Fibroblast of lung (primary cell): Measurements from ENCODE around the gene TAS1R2. TPM values are rescaled to one million over a fixed set of nuclear protein-coding genes. Genes with fewer than 3 reads are reported as not detected.

Experiments used
- DNase-seq, 2 donors: peaks; one replicate each; pipeline versions ENCODE4 v3.0.0 to v3.0.0-alpha.2; 2010; ENCODE audit warnings: low read depth in 2 of 2
- H2AFZ ChIP-seq: 2 replicates; pipeline ENCODE4 v1.5.1; 2012; ENCODE audit warnings: low read length, control low read depth, inconsistent platforms
- H3K27ac ChIP-seq: 2 replicates; pipeline ENCODE4 v1.5.1; 2011; ENCODE audit warnings: low read length, control low read depth; ENCODE audit not compliant: insufficient read depth
- H3K27me3 ChIP-seq: 2 replicates; pipeline ENCODE4 v1.5.1; 2011; ENCODE audit warnings: mild to moderate bottlenecking, low read length; ENCODE audit not compliant: control insufficient read depth, insufficient read depth
- H3K36me3 ChIP-seq: 2 replicates; pipeline ENCODE4 v1.5.1; 2011; ENCODE audit warnings: low read length; ENCODE audit not compliant: control insufficient read depth, insufficient read depth
- H3K4me1 ChIP-seq: 2 replicates; pipeline ENCODE4 v1.5.1; 2011; ENCODE audit warnings: low read length; ENCODE audit not compliant: control insufficient read depth, insufficient read depth; ENCODE audit errors: extremely low read depth
- H3K4me2 ChIP-seq: 2 replicates; pipeline ENCODE4 v1.5.1; 2011; ENCODE audit warnings: low read length, control low read depth; ENCODE audit not compliant: insufficient read depth; ENCODE audit errors: extremely low read depth
- H3K4me3 ChIP-seq, 4 experiments: fragments of 200-600 bp in 1 of 4; sonication (generic) in 1 of 4; replicated peaks in 1 of 4; 2 replicates each; pipeline ENCODE4 v1.5.1; 2011 to 2016; ENCODE audit warnings: low read length in 4 of 4, low read depth in 3 of 4, mild to moderate bottlenecking in 3 of 4, control low read depth in 2 of 4, inconsistent platforms in 1 of 4, mixed read lengths in 1 of 4; ENCODE audit not compliant: insufficient read depth in 1 of 4; ENCODE audit errors: control extremely low read depth in 1 of 4
- H3K79me2 ChIP-seq: 2 replicates; pipeline ENCODE4 v1.5.1; 2012; ENCODE audit warnings: mild to moderate bottlenecking, low read length, inconsistent platforms; ENCODE audit not compliant: control insufficient read depth, insufficient read depth
- H3K9ac ChIP-seq: 2 replicates; pipeline ENCODE4 v1.5.1; 2011; ENCODE audit warnings: mild to moderate bottlenecking, low read length, control low read depth; ENCODE audit not compliant: insufficient read depth
- H3K9me3 ChIP-seq: 2 replicates; pipeline ENCODE4 v1.5.1; 2012; ENCODE audit warnings: low read depth, low read length; ENCODE audit not compliant: control insufficient read depth, insufficient read depth
- H4K20me1 ChIP-seq: 2 replicates; pipeline ENCODE4 v1.5.1; 2011; ENCODE audit warnings: low read length; ENCODE audit not compliant: control insufficient read depth, insufficient read depth; ENCODE audit errors: extremely low read depth
- EZH2 ChIP-seq: IDR thresholded peaks from 2 replicates; pipeline ENCODE4 v1.5.1; 2012; ENCODE audit warnings: low read length, control low read depth, mild to moderate bottlenecking; ENCODE audit errors: missing control alignments
- polyA plus RNA-seq, 2 donors: library from polyadenylated mRNA; depleted of rRNA in 1 of 2; stranded (reverse) in 1 of 2; unstranded in 1 of 2; fragments of >200 nt; gene quantifications; 2 replicates each; pipeline ENCODE4 v1.2.1, GENCODE V29; 2011 to 2012; ENCODE audit warnings: missing spikeins in 1 of 2
- total RNA-seq: library from RNA; depleted of rRNA; stranded (reverse); fragments of >200 nt; gene quantifications from 2 replicates; pipeline ENCODE4 v1.2.1, GENCODE V29; 2014
- TF ChIP-seq, protein P1 (sequence below), 2 donors: IDR thresholded peaks in 1 of 2; conservative IDR thresholded peaks in 1 of 2; 1 replicate in 1 of 2; 2 replicates in 1 of 2; pipeline ENCODE4 v1.5.1; 2011 to 2012; ENCODE audit warnings: low read length in 2 of 2, control low read depth in 1 of 2, inconsistent platforms in 1 of 2, low read depth in 1 of 2, mild to moderate bottlenecking in 1 of 2

TAS1R2 gene
- total and polyA plus RNA-seq, 2 donors (not counting 1 experiment from before 2014, with no cell fraction given) = not detected

DNA sequence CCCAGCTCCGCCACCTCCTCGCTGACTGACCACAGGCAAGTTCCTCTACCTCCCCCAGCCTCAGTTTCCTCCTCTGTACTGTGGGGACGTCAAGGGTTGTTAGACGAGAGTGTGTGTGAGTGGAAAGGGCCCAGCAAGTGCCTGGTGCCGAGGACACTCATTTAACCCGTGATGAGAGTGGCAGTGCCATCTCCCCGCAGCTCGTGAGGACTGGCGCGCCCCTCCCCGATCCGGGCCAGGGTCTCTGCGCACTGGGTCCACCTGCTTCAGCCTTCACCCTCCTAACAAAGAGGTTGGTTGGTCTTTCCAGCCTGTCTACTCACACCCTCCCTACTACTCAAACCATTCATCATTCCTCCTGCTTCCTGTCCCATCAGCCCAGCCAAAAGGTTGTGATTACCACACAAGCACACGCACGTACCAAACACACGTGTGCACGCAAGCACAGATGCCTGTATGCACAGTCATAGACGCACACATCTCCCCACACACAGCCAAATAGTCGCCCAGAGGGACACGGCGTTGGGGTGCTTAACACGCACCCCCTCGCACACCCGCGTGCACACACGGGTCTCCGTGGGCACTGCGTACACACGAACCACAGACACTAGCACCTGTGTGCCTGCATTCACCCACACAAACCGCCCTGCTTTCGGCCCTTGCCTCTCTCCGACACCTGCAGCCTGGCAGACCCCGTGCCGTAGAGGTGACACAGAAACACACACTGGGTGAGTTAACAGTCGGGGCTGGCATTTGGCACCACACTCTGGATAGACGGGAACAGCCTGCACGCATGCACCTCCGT, 39.3 kb downstream of the TAS1R2 start:
- no peak for DNase-seq
- Histone ChIP-seq H3K27ac (no peak overlapping the region), H3K9me3 (no peaks in the 10 kb centered on the region), H4K20me1 (no peaks in the 10 kb centered on the region), H3K4me3 (no peak overlapping the region), H3K36me3 (no peaks in the 10 kb centered on the region), H3K27me3 (peaks cover 6% of the 10 kb centered on the region), H3K4me1 (no peaks in the 10 kb centered on the region), H3K4me2 (no peak overlapping the region), H3K79me2 (no peaks in the 10 kb centered on the region), H3K9ac (no peak overlapping the region), H2AFZ (no peak overlapping the region)
- no peak for TF ChIP-seq EZH2
- TF ChIP-seq, protein P1, sequence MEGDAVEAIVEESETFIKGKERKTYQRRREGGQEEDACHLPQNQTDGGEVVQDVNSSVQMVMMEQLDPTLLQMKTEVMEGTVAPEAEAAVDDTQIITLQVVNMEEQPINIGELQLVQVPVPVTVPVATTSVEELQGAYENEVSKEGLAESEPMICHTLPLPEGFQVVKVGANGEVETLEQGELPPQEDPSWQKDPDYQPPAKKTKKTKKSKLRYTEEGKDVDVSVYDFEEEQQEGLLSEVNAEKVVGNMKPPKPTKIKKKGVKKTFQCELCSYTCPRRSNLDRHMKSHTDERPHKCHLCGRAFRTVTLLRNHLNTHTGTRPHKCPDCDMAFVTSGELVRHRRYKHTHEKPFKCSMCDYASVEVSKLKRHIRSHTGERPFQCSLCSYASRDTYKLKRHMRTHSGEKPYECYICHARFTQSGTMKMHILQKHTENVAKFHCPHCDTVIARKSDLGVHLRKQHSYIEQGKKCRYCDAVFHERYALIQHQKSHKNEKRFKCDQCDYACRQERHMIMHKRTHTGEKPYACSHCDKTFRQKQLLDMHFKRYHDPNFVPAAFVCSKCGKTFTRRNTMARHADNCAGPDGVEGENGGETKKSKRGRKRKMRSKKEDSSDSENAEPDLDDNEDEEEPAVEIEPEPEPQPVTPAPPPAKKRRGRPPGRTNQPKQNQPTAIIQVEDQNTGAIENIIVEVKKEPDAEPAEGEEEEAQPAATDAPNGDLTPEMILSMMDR (conservative IDR thresholded peaks at IDR 0.05 in 1 of 2, IDR thresholded peaks at IDR 0.05 in 1 of 2; ENCODE audit: low read depth in 1 of 2, low read length in 2 of 2) = no peak

DNA sequence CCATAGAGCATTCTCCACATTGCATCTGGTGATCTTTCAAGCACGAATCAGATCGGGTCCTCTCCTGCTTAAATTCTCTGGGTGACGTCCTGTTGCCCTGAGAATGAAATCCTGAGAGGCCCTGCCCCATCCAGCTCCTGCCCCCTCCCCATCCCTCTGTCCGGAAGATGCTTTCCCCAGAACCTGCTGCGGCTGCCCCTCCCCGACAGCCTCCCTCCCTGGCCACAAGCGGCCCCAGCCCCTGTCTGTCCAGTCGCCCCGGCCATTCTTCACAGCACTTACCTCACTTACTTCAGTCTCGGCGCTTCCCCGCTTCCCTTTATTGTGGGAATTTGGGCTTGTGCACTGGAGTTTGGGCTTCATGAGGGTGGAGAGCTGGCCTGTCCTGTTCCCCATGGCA, 40.3 kb downstream of the TAS1R2 start:
- DNase-seq = no peak
- Histone ChIP-seq H3K4me2 (no peak overlapping the region), H3K9ac (no peak overlapping the region), H3K79me2 (no peaks in the 10 kb centered on the region), H3K4me1 (no peaks in the 10 kb centered on the region), H3K36me3 (no peaks in the 10 kb centered on the region), H2AFZ (no peak overlapping the region), H3K27me3 (peaks cover 6% of the 10 kb centered on the region), H3K27ac (no peak overlapping the region), H3K9me3 (no peaks in the 10 kb centered on the region), H3K4me3 (no peak overlapping the region), H4K20me1 (no peaks in the 10 kb centered on the region)
- TF ChIP-seq, protein P1 (conservative IDR thresholded peaks at IDR 0.05 in 1 of 2, IDR thresholded peaks at IDR 0.05 in 1 of 2; ENCODE audit: low read depth in 1 of 2, low read length in 2 of 2) = no peak
- TF ChIP-seq EZH2 = no peak

DNA sequence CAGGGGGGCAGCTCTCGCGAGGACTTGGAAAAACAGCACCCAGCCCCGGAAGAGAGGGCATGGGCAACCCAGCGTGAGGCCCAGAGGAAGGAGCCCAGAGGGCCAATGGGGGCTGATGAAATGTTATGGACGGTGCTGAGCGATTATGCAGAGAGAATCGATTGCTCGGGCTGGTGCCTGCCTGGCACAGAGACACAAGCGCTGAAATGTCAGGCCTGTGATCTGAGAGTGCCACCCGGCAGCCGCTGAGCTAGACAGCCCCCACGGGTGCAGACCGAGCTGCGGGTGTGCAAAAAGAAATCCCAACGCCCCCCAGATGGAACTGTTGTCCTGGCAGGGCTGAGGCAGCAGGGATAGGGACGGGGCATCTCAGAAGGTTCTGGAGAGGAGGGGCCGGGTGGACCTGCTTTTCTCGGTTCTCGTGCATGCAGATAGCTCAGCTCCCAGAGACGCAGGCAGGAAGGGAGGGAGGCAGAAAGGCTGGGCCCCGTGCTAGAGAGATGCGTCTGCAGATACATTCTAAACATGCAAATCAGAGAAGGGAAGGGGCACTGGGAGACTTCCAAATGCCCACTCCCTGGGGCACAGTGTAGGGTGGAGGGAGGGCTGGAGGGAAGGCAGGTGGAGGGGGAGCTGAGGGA, 41.5 kb downstream of the TAS1R2 start:
- H2AFZ ChIP-seq = no peak overlapping the region

More for the DNA sequence above, 41.5 kb downstream of the TAS1R2 start:
- DNase-seq = no peak
- H3K27ac ChIP-seq = no peak overlapping the region
- no peaks in the 10 kb centered on the region for H3K9me3 ChIP-seq
- no peak overlapping the region for H3K4me2 ChIP-seq
- peaks cover 6% of the 10 kb centered on the region for H3K27me3 ChIP-seq
- H3K36me3 ChIP-seq = no peaks in the 10 kb centered on the region
- no peak overlapping the region for H3K4me3 ChIP-seq
- no peaks in the 10 kb centered on the region for H3K4me1 ChIP-seq
- no peaks in the 10 kb centered on the region for H4K20me1 ChIP-seq
- H3K9ac ChIP-seq = no peak overlapping the region
- TF ChIP-seq EZH2 = no peak
- TF ChIP-seq, protein P1 (conservative IDR thresholded peaks at IDR 0.05 in 1 of 2, IDR thresholded peaks at IDR 0.05 in 1 of 2; ENCODE audit: low read depth in 1 of 2, low read length in 2 of 2) = no peak
- H3K79me2 ChIP-seq = no peaks in the 10 kb centered on the region
